H9 (cell line): Measurements from ENCODE around the gene CPT1C. TPM values are rescaled to one million over a fixed set of nuclear protein-coding genes. Genes with fewer than 3 reads are reported as not detected.
A peak's percentile ranks its signal among the peaks of the same experiment; 100 is the strongest.

Source experiments
- DNase-seq: peaks from one replicate; pipeline ENCODE4 v3.0.0-alpha.2; 2017
- H2AFZ ChIP-seq: one replicate; pipeline ENCODE4 v1.6.1; 2013; ENCODE audit warnings: mild to moderate bottlenecking, low read length, control low read depth, moderate library complexity
- H2AK5ac ChIP-seq: 2 replicates; pipeline ENCODE4 v1.6.1; 2013; ENCODE audit warnings: low read length, control low read depth, mixed read lengths; ENCODE audit not compliant: insufficient read length
- H2BK120ac ChIP-seq: one replicate; pipeline ENCODE4 v1.6.1; 2013; ENCODE audit warnings: low read depth, mild to moderate bottlenecking, low read length, control low read depth, inconsistent platforms; ENCODE audit not compliant: poor library complexity, severe bottlenecking
- H2BK12ac ChIP-seq: 2 replicates; pipeline ENCODE4 v1.6.1; 2013; ENCODE audit warnings: low read length, control low read depth, mixed read lengths, low read depth; ENCODE audit not compliant: insufficient read length
- H2BK15ac ChIP-seq: 2 replicates; pipeline ENCODE4 v1.6.1; 2013; ENCODE audit warnings: low read depth, low read length, control low read depth
- H2BK20ac ChIP-seq: one replicate; pipeline ENCODE4 v1.6.1; 2013; ENCODE audit warnings: low read depth, mild to moderate bottlenecking, low read length, control low read depth, inconsistent platforms; ENCODE audit not compliant: poor library complexity, severe bottlenecking
- H2BK5ac ChIP-seq: 2 replicates; pipeline ENCODE4 v1.6.1; 2013; ENCODE audit warnings: low read length, control low read depth, mixed read lengths; ENCODE audit not compliant: insufficient read length
- H3K14ac ChIP-seq: 2 replicates; pipeline ENCODE4 v1.6.1; 2013; ENCODE audit warnings: low read length, control low read depth; ENCODE audit not compliant: insufficient read depth
- H3K18ac ChIP-seq: 2 replicates; pipeline ENCODE4 v1.6.1; 2013; ENCODE audit warnings: low read depth, mild to moderate bottlenecking, mixed read lengths, low read length, control low read depth; ENCODE audit not compliant: insufficient read length
- H3K23ac ChIP-seq: 2 replicates; pipeline ENCODE4 v1.6.1; 2013; ENCODE audit warnings: low read length, control low read depth, mixed read lengths, low read depth; ENCODE audit not compliant: insufficient read length
- H3K23me2 ChIP-seq: 2 replicates; pipeline ENCODE4 v1.6.1; 2013; ENCODE audit warnings: low read depth, mild to moderate bottlenecking, mixed read lengths, low read length, control low read depth; ENCODE audit not compliant: insufficient read length, poor library complexity, severe bottlenecking
- H3K27ac ChIP-seq: 2 replicates; pipeline ENCODE4 v1.5.1; 2013; ENCODE audit warnings: low read length, control low read depth, mixed read lengths, low read depth; ENCODE audit not compliant: insufficient read length
- H3K27me3 ChIP-seq: 2 replicates; pipeline ENCODE4 v1.6.1; 2013; ENCODE audit warnings: low read length, control low read depth, inconsistent platforms; ENCODE audit not compliant: insufficient read depth
- H3K4ac ChIP-seq: 2 replicates; pipeline ENCODE4 v1.6.1; 2013; ENCODE audit warnings: low read depth, mild to moderate bottlenecking, control low read depth, inconsistent platforms, low read length, moderate library complexity
- H3K4me1 ChIP-seq: 2 replicates; pipeline ENCODE4 v1.6.1; 2013; ENCODE audit warnings: low read length, control low read depth, inconsistent platforms; ENCODE audit not compliant: insufficient read depth
- H3K4me2 ChIP-seq: 2 replicates; pipeline ENCODE4 v1.6.1; 2013; ENCODE audit warnings: low read length, control low read depth, mixed read lengths; ENCODE audit not compliant: insufficient read length, insufficient read depth
- H3K56ac ChIP-seq: 2 replicates; pipeline ENCODE4 v1.6.1; 2013; ENCODE audit warnings: low read depth, mild to moderate bottlenecking, mixed read lengths, low read length, control low read depth; ENCODE audit not compliant: insufficient read length
- H3K79me1 ChIP-seq: 2 replicates; pipeline ENCODE4 v1.6.1; 2013; ENCODE audit warnings: low read depth, mild to moderate bottlenecking, moderate library complexity, low read length, control low read depth, inconsistent platforms; ENCODE audit not compliant: insufficient read depth, poor library complexity, severe bottlenecking
- H3K79me2 ChIP-seq: 2 replicates; pipeline ENCODE4 v1.6.1; 2013; ENCODE audit warnings: low read length, control low read depth, inconsistent platforms; ENCODE audit not compliant: insufficient read depth
- H3K9ac ChIP-seq: 2 replicates; pipeline ENCODE4 v1.6.1; 2013; ENCODE audit warnings: low read length, control low read depth, mixed read lengths; ENCODE audit not compliant: insufficient read length; ENCODE audit errors: extremely low read depth
- H3K9me3 ChIP-seq: one replicate; pipeline ENCODE4 v1.6.1; 2013; ENCODE audit warnings: low read depth, low read length, inconsistent platforms; ENCODE audit not compliant: control insufficient read depth
- H3T11ph ChIP-seq: one replicate; pipeline ENCODE4 v1.6.1; 2013; ENCODE audit warnings: mild to moderate bottlenecking, low read length, control low read depth, inconsistent platforms
- H4K20me1 ChIP-seq: one replicate; pipeline ENCODE4 v1.6.1; 2013; ENCODE audit not compliant: control insufficient read depth, insufficient read length, insufficient read depth
- H4K5ac ChIP-seq: 2 replicates; pipeline ENCODE4 v1.6.1; 2013; ENCODE audit warnings: low read depth, mild to moderate bottlenecking, mixed read lengths, low read length, control low read depth; ENCODE audit not compliant: insufficient read length
- H4K8ac ChIP-seq: replicated peaks from 2 replicates; pipeline ENCODE4 v1.6.1; 2013; ENCODE audit warnings: low read length, control low read depth, mixed read lengths, low read depth; ENCODE audit not compliant: insufficient read length
- H4K91ac ChIP-seq: 2 replicates; pipeline ENCODE4 v1.6.1; 2013; ENCODE audit warnings: low read depth, mild to moderate bottlenecking, moderate library complexity, mixed read lengths, low read length, control low read depth; ENCODE audit not compliant: insufficient read length
- H3K27ac Mint-ChIP-seq, 3 experiments: 2 replicates in 2 of 3; 3 replicates in 1 of 3; pipeline ENCODE4 v1.8.0; 2020 to 2021; ENCODE audit warnings: mixed read lengths in 3 of 3, mild to moderate bottlenecking in 1 of 3, moderate library complexity in 1 of 3
- H3K27me3 Mint-ChIP-seq: 2 replicates; pipeline ENCODE4 v1.8.0; 2021; ENCODE audit warnings: low read depth, mild to moderate bottlenecking, moderate library complexity, mixed read lengths
- H3K36me3 Mint-ChIP-seq, 3 experiments: 2 replicates in 2 of 3; 3 replicates in 1 of 3; pipeline ENCODE4 v1.8.0; 2020 to 2021; ENCODE audit warnings: low read depth in 3 of 3, mixed read lengths in 3 of 3; ENCODE audit not compliant: insufficient read depth in 1 of 3
- H3K4me1 Mint-ChIP-seq, 2 experiments: 2 replicates each; pipeline ENCODE4 v1.8.0; 2020; ENCODE audit warnings: mixed read lengths in 2 of 2
- H3K4me3 Mint-ChIP-seq, 2 experiments: 2 replicates in 1 of 2; 3 replicates in 1 of 2; pipeline ENCODE4 v1.8.0; 2020 to 2021; ENCODE audit warnings: mild to moderate bottlenecking in 2 of 2, mixed read lengths in 2 of 2, moderate library complexity in 1 of 2
- H3K9me3 Mint-ChIP-seq, 2 experiments: 2 replicates in 1 of 2; 3 replicates in 1 of 2; pipeline ENCODE4 v1.8.0; 2020; ENCODE audit warnings: mild to moderate bottlenecking in 2 of 2, mixed read lengths in 2 of 2, moderate library complexity in 1 of 2
- CTCF ChIP-seq: fragments of 200-600 bp; sonication (generic); conservative IDR thresholded peaks from 3 replicates; pipeline ENCODE4 v1.8.0; 2021; ENCODE audit warnings: antibody characterized with exemption, mild to moderate bottlenecking
- WGBS: extraction: QIAGEN DNeasy Blood & Tissue Kit; methylation state at CpG from one replicate; pipeline ENCODE4 v1.1.7; 2013; ENCODE audit warnings: missing lambda C conversion rate, low lambda C conversion rate, mixed read lengths; ENCODE audit not compliant: insufficient read length; ENCODE audit errors: extremely low coverage; 5-methylcytosine and 5-hydroxymethylcytosine counted together
- total RNA-seq: library from RNA; stranded (reverse); gene quantifications from 2 replicates; pipeline ENCODE4 v1.2.1, GENCODE V29; 2021

The CPT1C gene
- total RNA-seq, 1 experiment from 2014 or later = 74.6 TPM

- Histone ChIP-seq H2AFZ (no peak overlapping the region), H3K9me3 (no peaks in the 10 kb centered on the region), H3K4ac (no peak overlapping the region), H3K79me2 (no peaks in the 10 kb centered on the region), H3K4me2 (no peak overlapping the region), H2AK5ac (no peak overlapping the region), H3K27me3 (no peaks in the 10 kb centered on the region), H3K27ac (no peak overlapping the region), H2BK20ac (no peak overlapping the region), H3K14ac (no peak overlapping the region; the same call in 1 of the 2 replicates), H4K91ac (no peak overlapping the region), H4K5ac (no peak overlapping the region), H3K56ac (no peak overlapping the region), H3K18ac (no peak overlapping the region), H2BK12ac (no peak overlapping the region), H3K9ac (no peak overlapping the region), H2BK120ac (no peak overlapping the region), H2BK5ac (no peak overlapping the region), H2BK15ac (no peak overlapping the region), H3T11ph (no peak overlapping the region), H3K79me1 (no peaks in the 10 kb centered on the region), H4K20me1 (no peaks in the 10 kb centered on the region), H3K23ac (no peak overlapping the region), H3K4me1 (no peaks in the 10 kb centered on the region), H3K23me2 (no peaks in the 10 kb centered on the region), H4K8ac (no peak overlapping the region)
- Mint-ChIP-seq H3K9me3 (peaks cover 7% of the 10 kb centered on the region in 2 experiments; a peak in 4 of 5 replicates), H3K27me3 (no peaks in the 10 kb centered on the region), H3K4me3 (no peak overlapping the region; a peak in 1 of 5 replicates), H3K27ac (peak overlapping the region; percentile 82 to 97 (median 91); a peak in 6 of 7 replicates), H3K4me1 (peaks cover 19 to 21% of the 10 kb centered on the region in 2 experiments), H3K36me3 (peaks cover 45 to 86% (median 84%) of the 10 kb centered on the region in 3 experiments)
- WGBS = no CpG with 5 or more reads among the region's 17 CpGs
- DNase-seq = no peak
- TF ChIP-seq CTCF = no peak
Observed at GRCh38 chr19:49656456-49657109, 34.3 kb upstream of the CPT1C start.
